CD14-positive monocyte (primary cell): Measurements from ENCODE around the gene ROCK1. TPM values are rescaled to one million over a fixed set of nuclear protein-coding genes. Genes with fewer than 3 reads are reported as not detected.

Source experiments
- DNase-seq, 3 donors: peaks; one replicate each; pipeline ENCODE4 v3.0.0-alpha.2; 2011 to 2022
- H2AFZ ChIP-seq: 2 replicates; pipeline ENCODE4 v1.6.0; 2012; ENCODE audit warnings: mild to moderate bottlenecking, low read depth, low read length, inconsistent platforms; ENCODE audit not compliant: insufficient read depth, poor library complexity, severe bottlenecking
- H3K27ac ChIP-seq, 2 donors: 1 replicate in 1 of 2; 2 replicates in 1 of 2; pipeline ENCODE4 v1.5.1; 2012 to 2013; ENCODE audit warnings: low read length in 2 of 2, control low read depth in 1 of 2, inconsistent platforms in 1 of 2, low read depth in 1 of 2, mild to moderate bottlenecking in 1 of 2
- H3K27me3 ChIP-seq, 2 donors: one replicate each; pipeline versions ENCODE4 v1.6.0 to v1.6.1; 2011 to 2013; ENCODE audit warnings: low read length in 2 of 2; ENCODE audit not compliant: control insufficient read depth in 2 of 2, insufficient read depth in 2 of 2
- H3K36me3 ChIP-seq, 2 donors: replicated peaks in 1 of 2; 1 replicate in 1 of 2; 2 replicates in 1 of 2; pipeline versions ENCODE4 v1.5.1 to v1.6.1; 2012 to 2013; ENCODE audit warnings: low read length in 2 of 2, control low read depth in 1 of 2, inconsistent platforms in 1 of 2, mild to moderate bottlenecking in 1 of 2; ENCODE audit not compliant: insufficient read depth in 2 of 2, control insufficient read depth in 1 of 2
- H3K4me1 ChIP-seq, 2 donors: 1 replicate in 1 of 2; 2 replicates in 1 of 2; pipeline versions ENCODE4 v1.5.1 to v1.6.1; 2012 to 2013; ENCODE audit warnings: low read length in 2 of 2, control low read depth in 1 of 2, inconsistent platforms in 1 of 2, mild to moderate bottlenecking in 1 of 2, moderate library complexity in 1 of 2; ENCODE audit not compliant: insufficient read depth in 2 of 2, control insufficient read depth in 1 of 2
- H3K4me2 ChIP-seq: replicated peaks from 2 replicates; pipeline ENCODE3; 2012; ENCODE audit warnings: low read length, moderate library complexity, mild to moderate bottlenecking; ENCODE audit not compliant: poor library complexity, severe bottlenecking; ENCODE audit errors: extremely low read depth
- H3K4me3 ChIP-seq, 3 experiments: fragments of 200-600 bp in 1 of 3; sonication (generic) in 1 of 3; replicated peaks in 1 of 3; 1 replicate in 2 of 3; 2 replicates in 1 of 3; pipeline ENCODE4 v1.5.1; 2011 to 2013; ENCODE audit warnings: low read length in 3 of 3, mild to moderate bottlenecking in 3 of 3, control low read depth in 2 of 3, low read depth in 2 of 3, inconsistent platforms in 1 of 3, moderate library complexity in 1 of 3
- H3K79me2 ChIP-seq: 2 replicates; pipeline ENCODE4 v1.6.0; 2012; ENCODE audit warnings: mild to moderate bottlenecking, control low read depth, inconsistent platforms, low read length, moderate library complexity; ENCODE audit not compliant: insufficient read depth
- H3K9ac ChIP-seq: 2 replicates; pipeline ENCODE4 v1.6.0; 2017; ENCODE audit warnings: low read length, mild to moderate bottlenecking; ENCODE audit not compliant: insufficient read depth, poor library complexity, severe bottlenecking
- H3K9me3 ChIP-seq, 2 donors: replicated peaks in 1 of 2; 1 replicate in 1 of 2; 2 replicates in 1 of 2; pipeline versions ENCODE4 v1.5.1 to v1.6.1; 2012 to 2013; ENCODE audit warnings: low read length in 2 of 2, control low read depth in 1 of 2; ENCODE audit not compliant: control insufficient read depth in 1 of 2, insufficient read depth in 1 of 2
- H4K20me1 ChIP-seq: 2 replicates; pipeline ENCODE4 v1.6.0; 2012; ENCODE audit warnings: mild to moderate bottlenecking, low read length, control low read depth, moderate library complexity; ENCODE audit not compliant: insufficient read depth
- H3K27ac Mint-ChIP-seq, 7 donors: one replicate each; pipeline ENCODE4 v1.8.0; 2020; ENCODE audit warnings: mild to moderate bottlenecking in 7 of 7, mixed read lengths in 7 of 7, moderate library complexity in 6 of 7, inconsistent platforms in 2 of 7
- H3K27me3 Mint-ChIP-seq, 3 donors: one replicate each; pipeline ENCODE4 v1.8.0; 2021 to 2022; ENCODE audit warnings: low read depth in 3 of 3, mild to moderate bottlenecking in 3 of 3, mixed read lengths in 3 of 3, moderate library complexity in 3 of 3, inconsistent platforms in 1 of 3
- H3K36me3 Mint-ChIP-seq, 2 donors: one replicate each; pipeline ENCODE4 v1.8.0; 2020; ENCODE audit warnings: mixed read lengths in 2 of 2, inconsistent platforms in 1 of 2, mild to moderate bottlenecking in 1 of 2
- H3K4me1 Mint-ChIP-seq: one replicate; pipeline ENCODE4 v1.8.0; 2020; ENCODE audit warnings: mild to moderate bottlenecking, mixed read lengths
- H3K4me3 Mint-ChIP-seq, 2 donors: one replicate each; pipeline ENCODE4 v1.8.0; 2020; ENCODE audit warnings: mild to moderate bottlenecking in 2 of 2, mixed read lengths in 2 of 2, moderate library complexity in 1 of 2
- H3K9me3 Mint-ChIP-seq, 7 donors: one replicate each; pipeline ENCODE4 v1.8.0; 2020 to 2022; ENCODE audit warnings: mixed read lengths in 7 of 7, mild to moderate bottlenecking in 6 of 7, moderate library complexity in 6 of 7, inconsistent platforms in 2 of 7
- CTCF ChIP-seq: fragments of 200-600 bp; IDR thresholded peaks from one replicate; pipeline ENCODE4 v1.8.0; 2022; ENCODE audit warnings: antibody characterized with exemption, mild to moderate bottlenecking
- WGBS: methylation state at CpG from one replicate; pipeline ENCODE4 v1.1.5; 2013; ENCODE audit warnings: missing lambda C conversion rate; ENCODE audit not compliant: insufficient coverage; 5-methylcytosine and 5-hydroxymethylcytosine counted together
- intact Hi-C, 2 donors: fragments of 100-400 bp; cut with micrococcal nuclease; formaldehyde crosslinking; loops; one replicate each; pipeline versions ENCODE4 v1.15.0 to v1.15.1; 2023
- polyA plus RNA-seq, 3 donors: library from polyadenylated mRNA; depleted of rRNA in 1 of 3; unstranded in 2 of 3; stranded (reverse) in 1 of 3; fragments of 300-500 nt in 2 of 3; fragments of >200 nt in 1 of 3; fragmentation: Illumina TruSeq in 2 of 3; gene quantifications; 1 replicate in 2 of 3; 2 replicates in 1 of 3; pipeline ENCODE4 v1.2.3, GENCODE V29; 2012 to 2021

ROCK1 gene
- polyA plus RNA-seq, 3 donors = 10.2 to 35.3 (median 20.3) TPM

- peaks cover 84 to 95% of the 10 kb centered on the region in 2 donors for H3K36me3 ChIP-seq
- Mint-ChIP-seq H3K36me3 (peaks cover 76 to 93% of the 10 kb centered on the region in 2 donors), H3K9me3 (peaks cover 0 to 3% (median 0%) of the 10 kb centered on the region in 7 donors), H3K27me3 (no peaks in the 10 kb centered on the region), H3K4me3 (no peak overlapping the region), H3K4me1 (no peaks in the 10 kb centered on the region), H3K27ac (peak overlapping the region in 2 of 7 donors; percentile 18 to 72)
- no peak for TF ChIP-seq CTCF
- 100% methylated on average over 1 of the region's 2 CpGs for WGBS
- no peak for DNase-seq
- no peak overlapping the region for H3K4me3 ChIP-seq
- intact Hi-C loops = loop anchor here in 1 of 2 donors (10.0 kb wide), 1 partner anchor 210 kb away; no protein-coding TSS in a partner anchor
- H3K4me1 ChIP-seq = no peaks in the 10 kb centered on the region
- H3K9ac ChIP-seq = no peak overlapping the region
- no peaks in the 10 kb centered on the region for H3K9me3 ChIP-seq
- H3K27me3 ChIP-seq = no peaks in the 10 kb centered on the region
- H3K79me2 ChIP-seq = no peaks in the 10 kb centered on the region
- H2AFZ ChIP-seq = no peak overlapping the region
- H4K20me1 ChIP-seq = peaks cover 31% of the 10 kb centered on the region
- no peak overlapping the region for H3K27ac ChIP-seq
- no peak overlapping the region for H3K4me2 ChIP-seq
Measured at GRCh38 chr18:20975077-20975476, 136.5 kb downstream of the ROCK1 start.

GRCh38 chr18:20971886-20972267 lies 139.7 kb downstream of the ROCK1 start:
- peaks cover 30% of the 10 kb centered on the region for H4K20me1 ChIP-seq
- H3K4me3 Mint-ChIP-seq = no peak overlapping the region
- H3K27me3 Mint-ChIP-seq = no peaks in the 10 kb centered on the region
- intact Hi-C loops = loop anchor here in 1 of 2 donors (10.0 kb wide), 1 partner anchor 213 kb away; no protein-coding TSS in a partner anchor
- H3K4me2 ChIP-seq = no peak overlapping the region
- no peak overlapping the region for H3K9ac ChIP-seq
- no peak overlapping the region for H3K4me3 ChIP-seq
- peaks cover 70 to 89% of the 10 kb centered on the region in 2 donors for H3K36me3 Mint-ChIP-seq
- peak; percentile 72 for TF ChIP-seq CTCF
- H3K9me3 Mint-ChIP-seq = peaks cover 0 to 3% (median 0%) of the 10 kb centered on the region in 7 donors
- H3K27me3 ChIP-seq = no peaks in the 10 kb centered on the region
- H3K79me2 ChIP-seq = no peaks in the 10 kb centered on the region
- no peaks in the 10 kb centered on the region for H3K9me3 ChIP-seq
- peak overlapping the region in 2 of 7 donors; percentile 16 to 21 for H3K27ac Mint-ChIP-seq
- H2AFZ ChIP-seq = no peak overlapping the region
- no peak overlapping the region for H3K27ac ChIP-seq
- no peaks in the 10 kb centered on the region for H3K4me1 Mint-ChIP-seq
- no peaks in the 10 kb centered on the region for H3K4me1 ChIP-seq
- H3K36me3 ChIP-seq = peaks cover 86 to 95% of the 10 kb centered on the region in 2 donors
- peak; percentile 1 to 11 (median 10) for DNase-seq
